ENCODE measurements around the gene EIF4EBP3. TPM values are rescaled to one million over a fixed set of nuclear protein-coding genes. Genes with fewer than 3 reads are reported as not detected.

Gene EIF4EBP3
- polyA plus RNA-seq, 1 donor (not counting 4 experiments of a cell fraction or from before 2014, with no cell fraction given): 5.2 TPM

- Histone ChIP-seq H3K36me3 (ENCODE audit: control insufficient read depth in 2 of 2, extremely low read depth in 1 of 2, insufficient read depth in 2 of 2, low read length in 2 of 2) (no peaks in the 10 kb centered on the region), H3K9me1 (ENCODE audit: control insufficient read depth, extremely low read depth, insufficient read depth, low read length) (no peaks in the 10 kb centered on the region)
- dilution Hi-C loops (cut with MboI; ENCODE audit: extremely low pct_ligation_motif_present, low sequenced_read_pairs): no loop called here
Measured at GRCh38 chr5:140560227-140560626, 12.8 kb downstream of the EIF4EBP3 start.

GRCh38 chr5:140561753-140562523, 14.5 kb downstream of the EIF4EBP3 start:
- Histone ChIP-seq H3K27ac (ENCODE audit: control insufficient read depth, insufficient read depth, low read length) (no peak overlapping the region), H3K79me2 (ENCODE audit: control insufficient read depth, insufficient read depth, low read length) (peaks cover 24% of the 10 kb centered on the region), H3K27me3 (ENCODE audit: control insufficient read depth, extremely low read depth, insufficient read depth, low read length) (no peaks in the 10 kb centered on the region), H3K36me3 (ENCODE audit: control insufficient read depth in 2 of 2, extremely low read depth in 1 of 2, insufficient read depth in 2 of 2, low read length in 2 of 2) (peaks cover 4 to 9% of the 10 kb centered on the region in 2 experiments), H3K9me3 (ENCODE audit: control insufficient read depth, low read depth, low read length) (no peaks in the 10 kb centered on the region), H4K20me1 (ENCODE audit: control insufficient read depth, extremely low read depth, insufficient read depth, low read length) (no peaks in the 10 kb centered on the region), H3K9me1 (ENCODE audit: control insufficient read depth, extremely low read depth, insufficient read depth, low read length) (no peaks in the 10 kb centered on the region), H3K4me2 (ENCODE audit: control insufficient read depth, extremely low read depth, insufficient read depth, low read depth, low read length) (no peak overlapping the region), H3K4me3 (ENCODE audit: control insufficient read depth in 2 of 3, extremely low read depth in 1 of 3, insufficient read depth in 2 of 3, low read depth in 1 of 3, low read length in 3 of 3) (no peak overlapping the region), H3K9ac (ENCODE audit: control insufficient read depth, extremely low read depth, insufficient read depth, low read length) (no peak overlapping the region), H2AFZ (ENCODE audit: control insufficient read depth, low read length) (no peak overlapping the region), H3K4me1 (ENCODE audit: control insufficient read depth, extremely low read depth, insufficient read depth, low read length) (peaks cover 26% of the 10 kb centered on the region)
- dilution Hi-C loops (cut with MboI; ENCODE audit: extremely low pct_ligation_motif_present, low sequenced_read_pairs): no loop called here
- DNase-seq (ENCODE audit: low read depth, low spot score) (no peak), FAIRE-seq (no peak)
- TF ChIP-seq CTCF (optimal IDR thresholded peaks at IDR 0.05 in 1 of 3, IDR thresholded peaks at IDR 0.05 in 1 of 3, conservative IDR thresholded peaks at IDR 0.05 in 1 of 3; ENCODE audit: extremely low read depth in 1 of 3, insufficient read depth in 2 of 3, low read length in 3 of 3): no peak

More at GRCh38 chr5:140560227-140560626, 12.8 kb downstream of the EIF4EBP3 start:
- DNase-seq (ENCODE audit: low read depth, low spot score) (no peak), FAIRE-seq (no peak)
- TF ChIP-seq EZH2 (IDR thresholded peaks at IDR 0.05; ENCODE audit: low read length) (no peak), CTCF (optimal IDR thresholded peaks at IDR 0.05 in 1 of 3, IDR thresholded peaks at IDR 0.05 in 1 of 3, conservative IDR thresholded peaks at IDR 0.05 in 1 of 3; ENCODE audit: extremely low read depth in 1 of 3, insufficient read depth in 2 of 3, low read length in 3 of 3) (no peak)
- H2AFZ ChIP-seq (ENCODE audit: control insufficient read depth, low read length): no peak overlapping the region
- no peak overlapping the region for H3K27ac ChIP-seq (ENCODE audit: control insufficient read depth, insufficient read depth, low read length)
- no peak overlapping the region for H3K4me3 ChIP-seq (ENCODE audit: control insufficient read depth in 2 of 3, extremely low read depth in 1 of 3, insufficient read depth in 2 of 3, low read depth in 1 of 3, low read length in 3 of 3)
- H4K20me1 ChIP-seq (ENCODE audit: control insufficient read depth, extremely low read depth, insufficient read depth, low read length): no peaks in the 10 kb centered on the region
- H3K4me1 ChIP-seq (ENCODE audit: control insufficient read depth, extremely low read depth, insufficient read depth, low read length): peaks cover 25% of the 10 kb centered on the region
- no peaks in the 10 kb centered on the region for H3K27me3 ChIP-seq (ENCODE audit: control insufficient read depth, extremely low read depth, insufficient read depth, low read length)
- H3K9me3 ChIP-seq (ENCODE audit: control insufficient read depth, low read depth, low read length): no peaks in the 10 kb centered on the region
- H3K79me2 ChIP-seq (ENCODE audit: control insufficient read depth, insufficient read depth, low read length): peaks cover 25% of the 10 kb centered on the region
- H3K4me2 ChIP-seq (ENCODE audit: control insufficient read depth, extremely low read depth, insufficient read depth, low read depth, low read length): no peak overlapping the region
- no peak overlapping the region for H3K9ac ChIP-seq (ENCODE audit: control insufficient read depth, extremely low read depth, insufficient read depth, low read length)

All from keratinocyte (primary cell).